Erythroblast (primary cell): Measurements from ENCODE around the gene C16orf54.

ENCODE experiments used
- GATA1 ChIP-seq: IDR thresholded peaks from 2 replicates; pipeline ENCODE4 v1.6.1; 2011; ENCODE audit warnings: low read depth, mild to moderate bottlenecking, control low read depth, low read length, moderate library complexity
- POLR2A ChIP-seq: IDR thresholded peaks from 2 replicates; pipeline ENCODE4 v1.6.1; 2011; ENCODE audit warnings: mild to moderate bottlenecking, low read length

DNA sequence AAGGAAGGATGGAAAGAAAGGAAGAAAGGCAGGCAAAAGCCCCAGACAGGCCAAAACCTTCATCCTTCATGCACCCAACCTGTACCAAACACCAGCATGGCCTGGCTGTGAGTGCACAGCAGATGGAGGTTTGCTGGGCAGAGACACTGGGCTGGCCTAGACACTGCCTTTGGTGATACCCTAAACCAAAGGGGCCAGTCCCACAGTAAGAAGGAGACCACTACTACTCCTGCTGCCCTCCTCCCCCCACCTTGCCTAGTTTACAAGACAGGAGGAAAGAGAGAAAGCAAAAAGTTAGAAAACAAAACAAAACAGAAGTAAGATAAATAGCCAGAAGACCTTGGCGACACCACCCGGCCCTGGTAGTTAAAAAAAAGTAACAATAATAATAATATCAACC, 47.7 kb downstream of the C16orf54 start:
- no peak for TF ChIP-seq POLR2A
- no peak for TF ChIP-seq GATA1
